HTR-8/SVneo (cell line): ENCODE data around the gene ZDHHC3.

Source experiments
- DNase-seq: peaks from one replicate; pipeline ENCODE4 v3.0.0; 2011; ENCODE audit warnings: low spot score, mixed read lengths; ENCODE audit not compliant: insufficient read length
- FAIRE-seq: peaks from 2 replicates; lab custom pipeline; 2011; peaks lifted over from hg19 to GRCh38; lab: Jason Lieb, UNC

ZDHHC3 gene, protein sequence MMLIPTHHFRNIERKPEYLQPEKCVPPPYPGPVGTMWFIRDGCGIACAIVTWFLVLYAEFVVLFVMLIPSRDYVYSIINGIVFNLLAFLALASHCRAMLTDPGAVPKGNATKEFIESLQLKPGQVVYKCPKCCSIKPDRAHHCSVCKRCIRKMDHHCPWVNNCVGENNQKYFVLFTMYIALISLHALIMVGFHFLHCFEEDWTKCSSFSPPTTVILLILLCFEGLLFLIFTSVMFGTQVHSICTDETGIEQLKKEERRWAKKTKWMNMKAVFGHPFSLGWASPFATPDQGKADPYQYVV

GRCh38 chr3:44976002-44976815 lies at the start of gene ZDHHC3, which contains the start of gene EXOSC7:
Gene ZDHHC3 (minus strand): TSS chr3:44976174. CDS start chr3:44959436, 16,738 bp downstream.
Gene EXOSC7 (plus strand): TSS chr3:44976244. CDS start chr3:44976278, 34 bp downstream.
- DNase-seq: peak; percentile 88
- peak; percentile 94 for FAIRE-seq

- DNase-seq (no peak), FAIRE-seq (no peak)
Observed at GRCh38 chr3:45024542-45025255, 48.7 kb upstream of the ZDHHC3 start.

DNA sequence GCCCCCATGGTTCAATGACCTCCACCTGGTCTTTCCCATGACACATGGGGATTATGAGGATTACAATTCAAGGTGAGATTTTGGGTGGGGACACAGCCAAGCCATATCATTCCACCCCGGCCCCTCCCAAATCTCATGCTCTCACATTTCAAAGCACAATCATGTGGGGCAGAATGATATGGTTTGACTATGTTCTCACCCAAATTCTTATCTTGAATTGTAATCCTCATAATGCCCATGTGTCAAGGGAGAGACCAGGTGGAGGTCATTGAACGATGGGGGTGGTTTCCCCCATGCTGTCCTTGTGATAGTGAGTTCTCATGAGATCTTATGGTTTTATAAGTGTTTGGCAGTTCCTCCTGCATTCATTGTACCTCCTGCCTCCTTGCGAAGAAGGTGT lies 47.7 kb upstream of the ZDHHC3 start:
- DNase-seq (no peak), FAIRE-seq (no peak)

DNA sequence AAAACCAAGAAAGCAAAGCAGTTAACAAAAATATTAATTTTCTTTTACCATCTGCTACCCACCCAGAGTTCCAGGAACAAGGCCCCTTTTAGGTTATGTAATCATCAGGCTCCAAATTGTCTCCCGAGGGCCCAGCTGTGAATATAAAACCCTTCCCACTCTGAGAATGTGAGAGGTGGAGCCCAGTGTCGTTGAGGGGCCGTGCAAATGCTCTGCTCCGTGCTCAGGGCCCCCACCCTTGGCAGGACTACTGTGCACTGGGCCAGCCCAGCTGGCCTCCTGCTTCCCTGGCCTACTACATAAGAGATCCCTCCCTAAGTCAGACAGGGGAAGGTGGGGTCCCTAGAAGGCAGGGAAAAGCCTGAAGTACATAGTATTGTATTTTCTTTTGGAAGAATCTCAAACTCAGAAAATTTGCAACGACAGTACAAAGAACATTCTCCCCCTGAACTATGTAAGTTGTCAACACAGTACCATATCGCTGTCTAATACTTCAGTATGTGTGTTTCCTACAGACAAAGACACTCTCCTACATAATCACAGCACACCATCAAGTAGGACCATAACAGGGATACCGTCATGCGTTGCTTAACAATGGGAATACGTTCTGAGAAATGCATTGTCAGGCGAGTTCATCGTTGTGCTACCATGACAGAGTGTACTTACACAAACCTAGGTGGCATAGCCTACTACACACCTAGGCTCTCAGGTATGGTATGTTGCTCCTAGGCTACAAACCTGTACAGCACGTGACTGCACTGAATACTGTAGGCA lies 45.7 kb upstream of the ZDHHC3 start:
- FAIRE-seq: peak; percentile 59
- no peak for DNase-seq

DNA sequence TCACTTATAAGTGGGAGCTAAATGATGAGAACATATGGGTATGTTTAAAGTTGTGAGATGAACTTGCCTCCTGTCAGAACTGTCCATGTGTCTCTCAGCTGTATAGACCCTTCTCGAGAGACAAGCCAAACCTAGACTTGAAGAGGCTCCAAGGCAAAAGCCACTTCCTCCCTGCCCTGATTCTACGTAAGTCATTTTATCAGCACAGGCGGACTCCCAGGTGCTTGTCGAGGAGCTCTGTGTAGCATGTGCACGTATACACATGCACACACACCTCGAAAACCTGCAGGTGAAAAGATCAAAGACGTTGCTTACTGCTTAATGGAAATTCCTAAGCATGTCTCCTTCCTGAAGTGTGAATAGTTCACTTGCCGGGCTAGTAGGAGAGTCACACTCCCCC lies 44.6 kb upstream of the ZDHHC3 start:
- no peak for FAIRE-seq
- DNase-seq: no peak

- FAIRE-seq (no peak), DNase-seq (no peak)
Observed at GRCh38 chr3:45017821-45018220, 41.8 kb upstream of the ZDHHC3 start.

- FAIRE-seq (no peak), DNase-seq (no peak)
Observed at GRCh38 chr3:45016916-45017315, 40.9 kb upstream of the ZDHHC3 start.

- DNase-seq: no peak
- FAIRE-seq: no peak
Observed at GRCh38 chr3:45012577-45012976, 36.6 kb upstream of the ZDHHC3 start.

GRCh38 chr3:45011756-45012508 lies 36.0 kb upstream of the ZDHHC3 start:
- DNase-seq: peak; percentile 32
- no peak for FAIRE-seq

GRCh38 chr3:45010811-45011333 lies 34.9 kb upstream of the ZDHHC3 start:
- FAIRE-seq: peak; percentile 49

DNA sequence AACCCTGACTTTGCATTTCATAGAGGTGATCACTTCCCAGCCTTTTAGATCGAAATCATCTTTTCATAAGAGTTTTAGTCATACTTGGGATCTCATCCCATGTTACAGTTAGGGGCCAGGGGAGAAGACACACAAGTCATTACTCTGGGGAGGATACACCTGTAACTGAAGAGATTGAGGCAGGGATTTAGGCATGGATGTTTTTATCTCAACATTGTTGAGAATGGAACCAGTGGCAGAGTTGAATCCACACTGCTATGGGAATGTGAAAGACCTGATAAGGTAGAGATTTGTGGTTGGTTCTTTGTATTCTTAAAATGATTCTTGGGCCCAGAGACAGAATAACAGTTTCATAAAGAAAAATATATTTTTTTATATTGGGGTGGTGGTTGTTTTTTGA lies 33.9 kb upstream of the ZDHHC3 start:
- FAIRE-seq (no peak), DNase-seq (no peak)

More at GRCh38 chr3:45010811-45011333, 34.9 kb upstream of the ZDHHC3 start:
- DNase-seq: peak; percentile 56

DNA sequence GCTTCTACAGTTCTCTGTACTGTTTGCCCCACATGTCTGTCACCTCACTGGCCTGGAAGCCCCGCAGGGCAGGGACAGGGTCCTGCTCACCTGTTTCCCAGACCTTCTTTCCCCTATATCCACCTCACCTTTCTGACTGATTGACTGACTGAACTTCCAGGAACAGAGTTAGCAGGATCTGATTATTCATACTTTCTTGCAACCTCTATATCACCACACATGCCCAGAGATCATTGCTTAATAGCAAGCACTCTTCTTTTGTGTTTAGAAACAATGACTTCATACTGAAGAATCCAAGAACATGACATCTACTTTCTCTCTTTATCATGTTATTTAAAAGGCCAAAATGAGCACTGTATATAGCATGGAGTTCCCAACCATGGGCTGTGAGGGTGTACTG lies 32.1 kb upstream of the ZDHHC3 start:
- FAIRE-seq (no peak), DNase-seq (no peak)

GRCh38 chr3:45007091-45007490 lies 31.1 kb upstream of the ZDHHC3 start:
- FAIRE-seq (no peak), DNase-seq (no peak)

DNA sequence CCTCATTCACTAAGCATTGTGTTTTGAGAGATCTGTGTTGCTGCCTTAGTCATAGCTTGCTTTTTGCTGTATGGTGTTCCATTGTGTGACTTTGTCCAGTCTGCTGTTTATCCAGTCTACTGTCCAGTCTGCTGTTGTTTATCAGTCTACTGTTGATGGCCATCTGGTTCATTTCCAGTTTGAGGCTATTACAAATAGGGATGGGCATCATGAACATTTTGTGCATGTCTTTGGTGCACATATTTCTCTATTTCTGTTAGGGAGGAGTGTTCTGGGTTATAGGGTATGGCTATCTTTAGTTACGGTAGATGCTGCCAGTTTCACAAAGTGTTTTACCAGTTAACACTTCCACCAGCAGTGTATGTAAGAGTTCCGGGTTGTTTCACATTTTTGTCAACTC lies 27.9 kb upstream of the ZDHHC3 start:
- FAIRE-seq (no peak), DNase-seq (no peak)

GRCh38 chr3:45003406-45003805 lies 27.4 kb upstream of the ZDHHC3 start:
- no peak for FAIRE-seq
- DNase-seq: no peak

DNA sequence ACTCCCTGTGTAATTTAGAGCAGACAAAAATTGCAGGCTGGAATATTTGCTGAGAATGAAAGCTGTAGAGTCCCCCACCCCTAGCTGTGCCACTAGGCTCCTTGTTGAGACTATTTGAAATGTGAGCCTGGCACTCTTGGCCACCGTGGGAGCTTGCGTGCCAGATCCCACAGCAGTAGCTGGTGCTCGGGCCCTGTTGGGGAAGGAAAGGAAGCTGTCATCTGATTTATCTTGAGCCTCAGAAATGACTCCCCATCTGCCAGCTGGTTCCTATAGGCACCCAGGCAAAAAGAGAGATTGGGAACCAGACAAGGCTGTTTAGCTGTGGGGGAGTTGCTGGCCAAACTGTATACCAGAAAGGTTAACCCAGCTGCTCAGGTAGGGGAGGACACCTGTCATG lies 26.7 kb upstream of the ZDHHC3 start:
- DNase-seq (no peak), FAIRE-seq (no peak)

DNA sequence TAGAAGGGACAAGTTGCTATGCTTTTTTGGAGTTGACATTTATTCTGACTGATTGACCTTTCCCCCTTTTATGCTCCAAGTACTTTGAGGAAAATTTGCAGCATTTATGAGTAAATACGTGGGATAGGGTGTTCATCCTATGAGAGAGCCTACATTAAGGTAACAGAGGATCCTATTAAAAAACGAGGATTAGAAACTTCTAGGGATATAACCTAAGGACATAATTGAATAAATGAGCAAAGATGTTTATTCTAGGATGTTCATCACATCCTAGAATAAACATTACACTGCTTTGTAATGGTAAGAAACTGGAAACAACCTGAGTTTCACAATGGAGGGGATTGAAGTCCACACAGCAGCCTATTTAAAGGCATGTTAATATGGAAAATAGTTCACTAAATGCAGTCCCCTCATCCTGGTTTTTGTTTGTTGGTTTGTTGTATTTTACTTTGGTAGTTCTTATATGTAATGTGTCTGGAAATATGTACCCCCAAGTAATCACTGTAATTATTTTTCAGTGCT lies 26.2 kb upstream of the ZDHHC3 start:
- no peak for DNase-seq
- FAIRE-seq: no peak

GRCh38 chr3:45001738-45002137 lies 25.8 kb upstream of the ZDHHC3 start:
- FAIRE-seq (no peak), DNase-seq (no peak)

DNA sequence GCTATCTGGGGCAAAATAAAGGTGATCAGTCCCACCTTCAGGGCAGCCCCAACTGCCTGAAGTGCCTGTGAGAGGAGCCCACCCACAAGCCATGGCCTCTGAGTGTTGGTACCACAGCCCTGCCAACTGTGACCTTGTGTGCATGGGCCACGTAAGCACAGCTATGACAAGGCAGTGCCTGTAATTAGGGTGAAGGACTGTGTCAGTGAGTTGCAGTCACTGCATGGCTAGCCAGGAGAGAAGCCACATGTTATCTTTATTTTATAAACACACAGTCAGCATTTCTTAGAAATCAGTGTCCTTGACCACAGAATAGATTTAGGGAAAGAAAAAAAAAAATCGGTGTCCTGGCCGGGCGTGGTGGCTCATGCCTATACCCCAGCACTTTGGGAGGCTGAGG lies 24.8 kb upstream of the ZDHHC3 start:
- no peak for FAIRE-seq
- DNase-seq: no peak
